Natural killer cell (primary cell): ENCODE data around the gene PATL1. TPM values are rescaled to one million over a fixed set of nuclear protein-coding genes. Genes with fewer than 3 reads are reported as not detected.
A peak's percentile ranks its signal among the peaks of the same experiment; 100 is the strongest.

Experiments used
- ATAC-seq, 3 donors: fragments of 150-1000 bp in 2 of 3; fragments of 200-7000 bp in 1 of 3; cut with Tn5 transposase; 1 replicate in 1 of 3; 2 replicates in 2 of 3; pipeline ENCODE4 v1.10.0; 2021; ENCODE audit warnings: mild to moderate bottlenecking in 2 of 3, moderate library complexity in 2 of 3
- DNase-seq, 2 donors: peaks; one replicate each; pipeline versions ENCODE4 v3.0.0 to v3.0.0-alpha.2; 2013 to 2021; ENCODE audit warnings: mixed read lengths in 1 of 2
- H3K27ac ChIP-seq: one replicate; pipeline ENCODE4 v1.5.1; 2013; ENCODE audit warnings: mild to moderate bottlenecking, low read length
- H3K27me3 ChIP-seq: one replicate; pipeline ENCODE4 v1.6.1; 2013; ENCODE audit warnings: low read length; ENCODE audit not compliant: control insufficient read depth, insufficient read depth
- H3K36me3 ChIP-seq: one replicate; pipeline ENCODE4 v1.6.1; 2013; ENCODE audit warnings: low read length; ENCODE audit not compliant: control insufficient read depth, insufficient read depth
- H3K4me1 ChIP-seq: one replicate; pipeline ENCODE4 v1.6.1; 2013; ENCODE audit warnings: low read length; ENCODE audit not compliant: control insufficient read depth, insufficient read depth
- H3K4me3 ChIP-seq: one replicate; pipeline ENCODE4 v1.5.1; 2013; ENCODE audit warnings: low read length
- H3K9me3 ChIP-seq: one replicate; pipeline ENCODE4 v1.6.1; 2013; ENCODE audit warnings: low read length; ENCODE audit not compliant: control insufficient read depth, insufficient read depth
- H3K27ac Mint-ChIP-seq, 2 donors: one replicate each; pipeline ENCODE4 v1.8.0; 2022; ENCODE audit warnings: mild to moderate bottlenecking in 2 of 2, mixed read lengths in 2 of 2, moderate library complexity in 1 of 2
- H3K27me3 Mint-ChIP-seq, 2 donors: one replicate each; pipeline ENCODE4 v1.8.0; 2022; ENCODE audit warnings: low read depth in 2 of 2, mixed read lengths in 2 of 2
- H3K36me3 Mint-ChIP-seq: one replicate; pipeline ENCODE4 v1.8.0; 2022; ENCODE audit warnings: mixed read lengths
- H3K4me1 Mint-ChIP-seq, 2 donors: one replicate each; pipeline ENCODE4 v1.8.0; 2022; ENCODE audit warnings: mixed read lengths in 2 of 2
- H3K4me3 Mint-ChIP-seq: one replicate; pipeline ENCODE4 v1.8.0; 2022; ENCODE audit warnings: mild to moderate bottlenecking, moderate library complexity, mixed read lengths
- H3K9me3 Mint-ChIP-seq, 2 donors: one replicate each; pipeline ENCODE4 v1.8.0; 2022; ENCODE audit warnings: mixed read lengths in 2 of 2
- WGBS: methylation state at CpG from one replicate; pipeline ENCODE4 v1.1.7; 2013; ENCODE audit warnings: missing lambda C conversion rate; ENCODE audit not compliant: insufficient coverage; 5-methylcytosine and 5-hydroxymethylcytosine counted together
- intact Hi-C: fragments of 100-400 bp; cut with micrococcal nuclease; formaldehyde crosslinking; loops from one replicate; pipeline ENCODE4 v1.14.2; 2022
- total RNA-seq, 4 donors: library from RNA; stranded (reverse); fragments of 120-200 nt in 1 of 4; gene quantifications; one replicate each; pipeline versions ENCODE4 v1.2.3 to v1.2.4, GENCODE V29; 2013 to 2022
- TF ChIP-seq, protein P1 (sequence below): fragments of 200-600 bp; IDR thresholded peaks from one replicate; pipeline ENCODE4 v1.8.0; 2022; ENCODE audit warnings: antibody characterized with exemption

The PATL1 gene
- total RNA-seq, 3 donors from 2014 or later (not counting 1 experiment from before 2014, with no cell fraction given) = 56.8 to 69.4 (median 58.1) TPM

DNA sequence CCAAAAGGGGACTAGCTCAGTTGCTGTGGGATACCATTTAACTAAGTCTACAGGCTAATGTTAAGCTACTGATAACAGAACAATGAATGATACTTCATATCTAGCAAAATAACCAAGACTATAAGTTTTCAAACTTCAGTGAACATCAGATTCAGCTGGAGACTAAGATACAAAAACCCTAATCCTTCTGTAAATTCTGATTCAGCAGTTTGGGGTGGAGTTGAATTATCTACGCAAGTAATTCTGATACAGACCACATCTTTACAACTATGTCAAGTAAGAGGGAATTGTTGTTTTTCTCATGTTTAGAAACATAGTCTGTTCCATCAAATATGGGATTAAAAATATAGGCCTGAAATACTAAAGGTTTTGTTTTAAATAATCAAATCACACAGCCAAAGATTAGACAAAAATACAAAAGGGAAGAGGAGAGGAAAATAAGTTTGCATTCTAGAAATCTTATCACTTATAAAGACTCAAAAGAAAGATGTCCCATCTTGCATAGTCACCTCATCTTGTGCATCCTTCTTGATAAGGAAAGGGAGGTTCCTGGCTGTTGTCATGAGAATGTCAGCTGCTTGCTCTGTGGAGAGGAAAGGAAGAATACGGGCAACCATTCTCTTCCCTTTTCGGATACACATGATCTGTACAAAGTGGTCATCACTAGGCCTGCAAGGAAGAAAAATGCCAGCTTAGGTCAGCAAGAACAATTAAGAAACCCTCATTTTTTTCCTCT, 21.4 kb downstream of the PATL1 start:
- Mint-ChIP-seq H3K27me3 (no peaks in the 10 kb centered on the region), H3K9me3 (no peaks in the 10 kb centered on the region), H3K27ac (no peak overlapping the region), H3K36me3 (peaks cover 54% of the 10 kb centered on the region), H3K4me1 (peaks cover 4 to 10% of the 10 kb centered on the region in 2 donors), H3K4me3 (no peak overlapping the region)
- no peaks in the 10 kb centered on the region for H3K27me3 ChIP-seq
- ATAC-seq = no peak
- no peak overlapping the region for H3K4me3 ChIP-seq
- H3K36me3 ChIP-seq = peaks cover 83% of the 10 kb centered on the region
- no peaks in the 10 kb centered on the region for H3K4me1 ChIP-seq
- H3K9me3 ChIP-seq = no peaks in the 10 kb centered on the region
- TF ChIP-seq, protein P1, sequence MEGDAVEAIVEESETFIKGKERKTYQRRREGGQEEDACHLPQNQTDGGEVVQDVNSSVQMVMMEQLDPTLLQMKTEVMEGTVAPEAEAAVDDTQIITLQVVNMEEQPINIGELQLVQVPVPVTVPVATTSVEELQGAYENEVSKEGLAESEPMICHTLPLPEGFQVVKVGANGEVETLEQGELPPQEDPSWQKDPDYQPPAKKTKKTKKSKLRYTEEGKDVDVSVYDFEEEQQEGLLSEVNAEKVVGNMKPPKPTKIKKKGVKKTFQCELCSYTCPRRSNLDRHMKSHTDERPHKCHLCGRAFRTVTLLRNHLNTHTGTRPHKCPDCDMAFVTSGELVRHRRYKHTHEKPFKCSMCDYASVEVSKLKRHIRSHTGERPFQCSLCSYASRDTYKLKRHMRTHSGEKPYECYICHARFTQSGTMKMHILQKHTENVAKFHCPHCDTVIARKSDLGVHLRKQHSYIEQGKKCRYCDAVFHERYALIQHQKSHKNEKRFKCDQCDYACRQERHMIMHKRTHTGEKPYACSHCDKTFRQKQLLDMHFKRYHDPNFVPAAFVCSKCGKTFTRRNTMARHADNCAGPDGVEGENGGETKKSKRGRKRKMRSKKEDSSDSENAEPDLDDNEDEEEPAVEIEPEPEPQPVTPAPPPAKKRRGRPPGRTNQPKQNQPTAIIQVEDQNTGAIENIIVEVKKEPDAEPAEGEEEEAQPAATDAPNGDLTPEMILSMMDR = no peak
- DNase-seq = no peak
- intact Hi-C loops = no loop called here
- H3K27ac ChIP-seq = no peak overlapping the region
- 86% methylated on average over 2 of the region's 3 CpGs for WGBS

- Mint-ChIP-seq H3K27me3 (no peaks in the 10 kb centered on the region), H3K27ac (peak overlapping the region; percentile 13 to 48), H3K4me3 (no peak overlapping the region), H3K4me1 (peaks cover 4 to 11% of the 10 kb centered on the region in 2 donors), H3K9me3 (no peaks in the 10 kb centered on the region), H3K36me3 (peaks cover 43% of the 10 kb centered on the region)
- Histone ChIP-seq H3K27ac (no peak overlapping the region), H3K36me3 (peaks cover 76% of the 10 kb centered on the region), H3K4me1 (no peaks in the 10 kb centered on the region), H3K27me3 (no peaks in the 10 kb centered on the region), H3K4me3 (no peak overlapping the region), H3K9me3 (no peaks in the 10 kb centered on the region)
- intact Hi-C loops = no loop called here
- TF ChIP-seq, protein P1 = no peak
- WGBS = 85% methylated on average over 2 of the region's 3 CpGs
- ATAC-seq (no peak), DNase-seq (no peak)
These were observed 24.3 kb downstream of the PATL1 start for GRCh38 chr11:59644528-59644927.

DNA sequence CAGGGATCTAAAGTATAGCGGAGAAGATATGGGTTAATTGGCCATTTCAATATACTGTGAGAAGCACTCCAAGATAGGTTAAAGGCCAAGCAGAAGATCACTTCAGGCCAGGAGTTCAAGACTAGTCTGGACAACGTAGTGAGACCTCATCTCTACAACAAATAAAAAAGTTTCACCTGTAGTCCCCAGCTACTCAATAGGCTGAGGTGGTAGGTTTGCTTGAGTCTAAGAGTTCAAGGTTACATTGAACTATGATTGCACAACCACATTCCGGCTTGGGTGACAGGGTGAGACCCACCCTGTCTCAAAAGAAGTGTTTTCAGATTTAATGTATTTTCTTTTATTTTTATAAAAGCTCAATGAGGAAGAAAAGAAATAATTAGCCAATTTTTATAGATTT, 25.4 kb downstream of the PATL1 start:
- ATAC-seq (no peak), DNase-seq (no peak)
- no peaks in the 10 kb centered on the region for H3K27me3 ChIP-seq
- peaks cover 43% of the 10 kb centered on the region for H3K36me3 Mint-ChIP-seq
- no peak overlapping the region for H3K4me3 Mint-ChIP-seq
- H3K4me1 Mint-ChIP-seq = peaks cover 4 to 11% of the 10 kb centered on the region in 2 donors
- no peaks in the 10 kb centered on the region for H3K9me3 ChIP-seq
- TF ChIP-seq, protein P1 = no peak
- H3K27ac ChIP-seq = no peak overlapping the region
- H3K4me3 ChIP-seq = no peak overlapping the region
- intact Hi-C loops = no loop called here
- WGBS = 93% methylated on average over 2 of the region's 3 CpGs
- H3K27ac Mint-ChIP-seq = no peak overlapping the region
- H3K9me3 Mint-ChIP-seq = no peaks in the 10 kb centered on the region
- no peaks in the 10 kb centered on the region for H3K4me1 ChIP-seq
- H3K27me3 Mint-ChIP-seq = no peaks in the 10 kb centered on the region
- H3K36me3 ChIP-seq = peaks cover 75% of the 10 kb centered on the region

DNA sequence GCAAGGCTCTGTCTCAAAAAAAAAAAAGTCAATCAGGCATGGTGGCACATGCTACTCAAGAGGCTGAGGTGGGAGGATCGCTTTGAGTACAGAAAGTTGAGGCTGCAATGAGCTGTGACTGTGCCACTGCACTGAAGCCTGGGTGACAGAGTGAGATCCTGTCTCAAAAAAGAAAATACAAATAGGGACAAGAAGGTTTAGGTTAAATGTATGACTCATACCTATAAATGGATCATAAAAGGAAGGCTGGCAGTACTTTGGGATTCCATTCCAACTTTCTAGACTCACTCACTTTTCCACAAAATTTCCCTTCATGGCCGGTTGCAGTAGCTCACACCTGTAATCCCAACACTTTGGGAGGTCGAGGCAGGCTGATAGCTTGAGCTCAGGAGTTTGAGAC, 27.7 kb downstream of the PATL1 start:
- Histone ChIP-seq H3K9me3 (no peaks in the 10 kb centered on the region), H3K36me3 (peaks cover 75% of the 10 kb centered on the region), H3K27me3 (no peaks in the 10 kb centered on the region), H3K27ac (no peak overlapping the region), H3K4me1 (no peaks in the 10 kb centered on the region), H3K4me3 (no peak overlapping the region)
- Mint-ChIP-seq H3K4me1 (peaks cover 4 to 11% of the 10 kb centered on the region in 2 donors), H3K27ac (no peak overlapping the region), H3K9me3 (no peaks in the 10 kb centered on the region), H3K27me3 (no peaks in the 10 kb centered on the region), H3K4me3 (no peak overlapping the region), H3K36me3 (peaks cover 48% of the 10 kb centered on the region)
- TF ChIP-seq, protein P1 = no peak
- ATAC-seq = no peak
- no peak for DNase-seq
- intact Hi-C loops = no loop called here
- 97% methylated on average over 3 of the region's 3 CpGs for WGBS
